ENCODE results near the gene SPDEF. TPM values are rescaled to one million over a fixed set of nuclear protein-coding genes. Genes with fewer than 3 reads are reported as not detected.

Gene SPDEF
- total RNA-seq = 0.12 TPM in 1 of 2 replicates, not detected in the other
- long read RNA-seq = 0 reads

DNA sequence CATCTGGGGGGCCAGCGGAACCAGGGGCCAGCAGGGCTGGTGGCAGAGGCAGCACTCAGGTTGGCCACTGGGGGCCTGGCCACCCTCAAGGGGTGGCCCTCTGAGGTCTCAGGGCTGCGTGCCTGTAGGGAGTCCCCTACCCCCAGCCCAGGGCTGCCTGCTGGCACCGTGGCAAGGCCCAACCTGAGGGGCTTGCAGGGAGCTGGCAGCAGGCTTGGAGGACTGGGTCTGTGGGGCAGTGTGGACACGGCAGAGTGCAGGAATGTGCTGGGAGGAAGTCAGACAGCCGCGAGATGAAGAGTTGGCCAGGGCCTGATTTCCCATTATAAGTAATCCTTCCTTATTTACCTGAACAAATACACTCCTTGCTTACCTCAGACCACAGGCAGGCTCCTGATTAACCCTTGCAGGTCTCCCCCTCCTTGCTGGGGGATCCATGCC is at the start of gene SPDEF:
SPDEF (minus strand) TSS at position 299 of the 441 bp plus-strand sequence. CDS start 11,874 bp downstream, outside the sequence.
- Mint-ChIP-seq H3K4me3 (no peak within 1 kb of the TSS), H3K27ac (ENCODE audit: unreplicated experiment) (no peak within 1 kb of the TSS), H3K4me1 (peaks cover 20% of the 10 kb centered on the region), H3K9me3 (peaks cover 2% of the 10 kb centered on the region), H3K27me3 (ENCODE audit: low read depth) (no peaks in the 10 kb centered on the region), H3K36me3 (ENCODE audit: low read depth) (no peaks in the 10 kb centered on the region)
- TF ChIP-seq CTCF (conservative IDR thresholded peaks at IDR 0.05) = no peak
- no peak for DNase-seq (ENCODE audit: low read depth, low spot score)

GRCh38 chr6:34603707-34604106 is 47.6 kb upstream of the SPDEF start:
- Mint-ChIP-seq H3K4me3 (no peak overlapping the region), H3K36me3 (ENCODE audit: low read depth) (no peaks in the 10 kb centered on the region), H3K4me1 (peaks cover 21% of the 10 kb centered on the region), H3K9me3 (no peaks in the 10 kb centered on the region), H3K27me3 (ENCODE audit: low read depth) (no peaks in the 10 kb centered on the region), H3K27ac (ENCODE audit: unreplicated experiment) (no peak overlapping the region)
- TF ChIP-seq CTCF (conservative IDR thresholded peaks at IDR 0.05) = no peak
- no peak for DNase-seq (ENCODE audit: low read depth, low spot score)

GRCh38 chr6:34602318-34603111 is 46.4 kb upstream of the SPDEF start:
- Mint-ChIP-seq H3K27me3 (ENCODE audit: low read depth) (no peaks in the 10 kb centered on the region), H3K4me1 (peaks cover 21% of the 10 kb centered on the region), H3K9me3 (no peaks in the 10 kb centered on the region), H3K4me3 (no peak overlapping the region), H3K27ac (ENCODE audit: unreplicated experiment) (no peak overlapping the region), H3K36me3 (ENCODE audit: low read depth) (no peaks in the 10 kb centered on the region)
- DNase-seq (ENCODE audit: low read depth, low spot score) = no peak
- TF ChIP-seq CTCF (conservative IDR thresholded peaks at IDR 0.05) = no peak

DNA sequence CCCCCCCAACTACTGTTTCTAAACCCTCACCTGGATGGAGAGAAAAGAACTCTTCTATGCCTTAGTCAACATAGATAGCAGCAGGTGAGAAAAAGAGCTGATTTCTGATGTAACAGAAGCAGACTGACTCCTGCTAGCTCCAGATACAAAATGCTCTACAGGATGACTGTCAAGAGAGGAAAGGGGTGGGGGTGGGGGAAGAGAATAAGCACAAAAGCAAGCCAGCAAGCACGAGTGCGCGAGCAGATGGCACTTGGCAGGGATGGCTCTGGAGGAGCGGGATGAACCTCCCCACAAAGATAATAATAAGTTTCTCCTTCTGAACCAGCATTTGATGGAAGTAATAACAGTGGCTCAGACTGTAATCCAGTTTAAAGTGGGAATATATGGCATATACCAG is 45.6 kb upstream of the SPDEF start:
- DNase-seq (ENCODE audit: low read depth, low spot score) = no peak
- H3K4me1 Mint-ChIP-seq = peaks cover 21% of the 10 kb centered on the region
- H3K4me3 Mint-ChIP-seq = no peak overlapping the region
- no peaks in the 10 kb centered on the region for H3K27me3 Mint-ChIP-seq (ENCODE audit: low read depth)
- no peak for TF ChIP-seq CTCF (conservative IDR thresholded peaks at IDR 0.05)
- no peaks in the 10 kb centered on the region for H3K9me3 Mint-ChIP-seq
- H3K36me3 Mint-ChIP-seq (ENCODE audit: low read depth) = no peaks in the 10 kb centered on the region
- peak overlapping the region; percentile 58 for H3K27ac Mint-ChIP-seq (ENCODE audit: unreplicated experiment)

- no peaks in the 10 kb centered on the region for H3K9me3 Mint-ChIP-seq
- no peak overlapping the region for H3K4me3 Mint-ChIP-seq
- H3K4me1 Mint-ChIP-seq = peaks cover 23% of the 10 kb centered on the region
- no peaks in the 10 kb centered on the region for H3K36me3 Mint-ChIP-seq (ENCODE audit: low read depth)
- H3K27me3 Mint-ChIP-seq (ENCODE audit: low read depth) = no peaks in the 10 kb centered on the region
- TF ChIP-seq CTCF (conservative IDR thresholded peaks at IDR 0.05) = no peak
- H3K27ac Mint-ChIP-seq (ENCODE audit: unreplicated experiment) = no peak overlapping the region
- DNase-seq (ENCODE audit: low read depth, low spot score) = no peak
Measured at GRCh38 chr6:34600796-34601195, 44.7 kb upstream of the SPDEF start.
